Neuronal stem cell (in vitro differentiated cells): Measurements from ENCODE around the gene TNFRSF4.

ENCODE experiments used
- DNase-seq: peaks from one replicate; pipeline ENCODE4 v3.0.0-alpha.2; 2013; ENCODE audit warnings: low spot score
- H2AFZ ChIP-seq: one replicate; pipeline ENCODE4 v1.6.1; 2013; ENCODE audit warnings: mild to moderate bottlenecking, low read length, inconsistent platforms
- H2AK5ac ChIP-seq: 2 replicates; pipeline ENCODE4 v1.6.1; 2013; ENCODE audit warnings: low read depth, mild to moderate bottlenecking, inconsistent platforms, low read length, moderate library complexity, mixed read lengths
- H2BK120ac ChIP-seq: 2 replicates; pipeline ENCODE4 v1.6.1; 2013; ENCODE audit warnings: low read depth, mild to moderate bottlenecking, inconsistent platforms, low read length, moderate library complexity, mixed read lengths
- H2BK12ac ChIP-seq: one replicate; pipeline ENCODE4 v1.6.1; 2013; ENCODE audit warnings: low read length, inconsistent platforms
- H2BK15ac ChIP-seq: 2 replicates; pipeline ENCODE4 v1.6.1; 2013; ENCODE audit warnings: mild to moderate bottlenecking, low read length, inconsistent platforms, mixed read lengths
- H2BK5ac ChIP-seq: one replicate; pipeline ENCODE4 v1.6.1; 2013; ENCODE audit warnings: inconsistent platforms, mild to moderate bottlenecking, low read length, moderate library complexity
- H3K14ac ChIP-seq: one replicate; pipeline ENCODE4 v1.6.1; 2013; ENCODE audit warnings: low read length, inconsistent platforms
- H3K18ac ChIP-seq: 2 replicates; pipeline ENCODE4 v1.6.1; 2013; ENCODE audit warnings: low read length, inconsistent platforms
- H3K23ac ChIP-seq: 2 replicates; pipeline ENCODE4 v1.6.1; 2013; ENCODE audit warnings: low read depth, mild to moderate bottlenecking, mixed read lengths, low read length, inconsistent platforms; ENCODE audit not compliant: poor library complexity
- H3K27ac ChIP-seq: replicated peaks from 3 replicates; pipeline ENCODE4 v1.5.1; 2013; ENCODE audit warnings: low read length, inconsistent platforms
- H3K27me3 ChIP-seq, 3 experiments: 2 replicates each; pipeline ENCODE4 v1.6.1; 2013; ENCODE audit warnings: low read length in 3 of 3, mild to moderate bottlenecking in 2 of 3, inconsistent platforms in 1 of 3, low read depth in 1 of 3, mixed read lengths in 1 of 3, moderate library complexity in 1 of 3; ENCODE audit not compliant: control insufficient read depth in 3 of 3, insufficient read depth in 3 of 3
- H3K36me3 ChIP-seq, 2 donors: replicated peaks in 1 of 2; 2 replicates each; pipeline ENCODE4 v1.6.1; 2013; ENCODE audit warnings: low read length in 2 of 2; ENCODE audit not compliant: control insufficient read depth in 2 of 2, insufficient read depth in 2 of 2
- H3K4ac ChIP-seq: 2 replicates; pipeline ENCODE4 v1.6.1; 2013; ENCODE audit warnings: inconsistent platforms, mild to moderate bottlenecking, low read length, moderate library complexity
- H3K4me1 ChIP-seq, 2 donors: 1 replicate in 1 of 2; 2 replicates in 1 of 2; pipeline ENCODE4 v1.6.1; 2013; ENCODE audit warnings: low read length in 2 of 2, low read depth in 1 of 2; ENCODE audit not compliant: control insufficient read depth in 2 of 2, insufficient read depth in 1 of 2
- H3K4me2 ChIP-seq: one replicate; pipeline ENCODE4 v1.6.1; 2013; ENCODE audit warnings: mild to moderate bottlenecking, low read length, inconsistent platforms; ENCODE audit not compliant: insufficient read depth, poor library complexity, severe bottlenecking
- H3K4me3 ChIP-seq, 2 donors: 2 replicates each; pipeline ENCODE4 v1.5.1; 2013; ENCODE audit warnings: low read length in 2 of 2, mild to moderate bottlenecking in 2 of 2, inconsistent platforms in 1 of 2, moderate library complexity in 1 of 2
- H3K79me1 ChIP-seq: one replicate; pipeline ENCODE4 v1.6.1; 2013; ENCODE audit warnings: low read depth, mild to moderate bottlenecking, inconsistent platforms, low read length, moderate library complexity
- H3K9ac ChIP-seq: one replicate; pipeline ENCODE4 v1.6.1; 2013; ENCODE audit warnings: mild to moderate bottlenecking, low read depth, low read length, inconsistent platforms; ENCODE audit not compliant: poor library complexity
- H3K9me3 ChIP-seq, 2 donors: replicated peaks in 1 of 2; 2 replicates each; pipeline versions ENCODE3 to v1.6.1; 2013; ENCODE audit warnings: low read length in 2 of 2, mild to moderate bottlenecking in 2 of 2, inconsistent platforms in 1 of 2, low read depth in 1 of 2, mixed read lengths in 1 of 2, moderate library complexity in 1 of 2; ENCODE audit not compliant: control insufficient read depth in 2 of 2, insufficient read depth in 1 of 2
- H4K8ac ChIP-seq: one replicate; pipeline ENCODE4 v1.6.1; 2013; ENCODE audit warnings: low read depth, mild to moderate bottlenecking, inconsistent platforms, low read length, moderate library complexity
- H4K91ac ChIP-seq: one replicate; pipeline ENCODE4 v1.6.1; 2013; ENCODE audit warnings: low read length, low read depth, mild to moderate bottlenecking, inconsistent platforms; ENCODE audit not compliant: poor library complexity
- WGBS, 2 donors: extraction: QIAGEN DNeasy Blood & Tissue Kit; methylation state at CpG; one replicate each; pipeline ENCODE4 v1.1.7; 2013; ENCODE audit warnings: missing lambda C conversion rate in 2 of 2, mixed read lengths in 1 of 2; ENCODE audit not compliant: insufficient read length in 2 of 2, insufficient replicate concordance in 1 of 2; ENCODE audit errors: extremely low coverage in 2 of 2; 5-methylcytosine and 5-hydroxymethylcytosine counted together

Gene TNFRSF4

DNA sequence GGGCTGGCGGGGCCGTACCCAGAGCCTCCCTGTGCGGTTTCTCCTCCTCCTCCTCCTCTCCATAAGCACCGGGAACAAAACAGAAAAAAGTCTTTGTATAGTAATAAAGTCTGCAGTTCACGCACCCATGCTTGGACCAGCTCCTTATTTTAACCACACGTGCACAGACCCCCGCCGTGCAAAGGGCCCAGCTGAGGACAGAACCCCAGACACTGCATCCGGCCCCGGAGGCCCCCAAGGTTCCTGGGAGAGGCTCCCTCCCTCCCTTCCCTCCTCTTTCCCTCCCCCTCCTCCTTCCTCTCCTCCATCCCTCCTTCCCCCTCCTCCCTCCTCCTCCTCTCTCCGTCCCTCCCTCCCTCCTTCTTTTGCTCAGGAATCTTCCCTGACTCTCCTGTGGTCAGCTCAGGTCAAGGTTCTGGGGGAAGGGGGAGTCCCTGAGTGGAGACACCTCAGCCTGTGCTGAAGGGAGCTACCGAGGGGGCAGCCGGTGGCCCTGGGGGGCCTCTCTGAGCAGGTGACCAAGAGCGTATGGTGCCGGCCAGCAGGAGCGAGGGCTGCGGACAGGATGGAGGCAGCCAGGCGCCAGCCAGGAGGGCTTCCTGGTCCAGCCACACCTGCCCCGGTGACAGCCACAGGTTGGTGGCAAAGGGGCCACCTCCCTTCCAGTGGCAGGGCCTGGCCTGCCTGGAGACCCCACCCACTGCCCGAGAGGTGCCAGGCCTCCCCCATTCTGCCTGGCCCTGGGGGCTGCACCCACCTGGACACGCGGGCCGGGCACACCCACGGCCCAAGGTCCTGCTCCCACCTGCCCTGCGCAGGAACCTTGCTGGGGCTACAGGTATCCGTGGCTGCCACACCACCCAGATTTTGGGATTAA, 43.5 kb downstream of the TNFRSF4 start:
- H2BK5ac ChIP-seq: no peak overlapping the region
- H4K91ac ChIP-seq: no peak overlapping the region
- peak overlapping the region; percentile 49 for H2AFZ ChIP-seq
- H3K36me3 ChIP-seq: no peaks in the 10 kb centered on the region
- H2AK5ac ChIP-seq: peak overlapping the region; percentile 99
- H3K4me2 ChIP-seq: no peak overlapping the region
- no peak for DNase-seq
- no peaks in the 10 kb centered on the region for H3K79me1 ChIP-seq
- H3K9me3 ChIP-seq: peaks cover 0 to 3% of the 10 kb centered on the region in 2 donors
- peak overlapping the region; percentile 98 for H3K14ac ChIP-seq
- H4K8ac ChIP-seq: no peak overlapping the region
- H3K18ac ChIP-seq: peak overlapping the region; percentile 92
- H3K27me3 ChIP-seq: peaks cover 0 to 38% (median 2%) of the 10 kb centered on the region in 3 experiments
- peak overlapping the region; percentile 98 for H2BK15ac ChIP-seq
- no CpG with 5 or more reads among the region's 26 CpGs for WGBS, 2 donors
- H3K4me3 ChIP-seq: no peak overlapping the region
- H3K4me1 ChIP-seq: peaks cover 17 to 37% of the 10 kb centered on the region in 2 donors
- no peak overlapping the region for H3K27ac ChIP-seq
- peak overlapping the region; percentile 73 for H3K23ac ChIP-seq
- peak overlapping the region; percentile 94 for H2BK12ac ChIP-seq
- peak overlapping the region; percentile 84 for H3K4ac ChIP-seq
- H2BK120ac ChIP-seq: peak overlapping the region; percentile 97
- H3K9ac ChIP-seq: no peak overlapping the region

DNA sequence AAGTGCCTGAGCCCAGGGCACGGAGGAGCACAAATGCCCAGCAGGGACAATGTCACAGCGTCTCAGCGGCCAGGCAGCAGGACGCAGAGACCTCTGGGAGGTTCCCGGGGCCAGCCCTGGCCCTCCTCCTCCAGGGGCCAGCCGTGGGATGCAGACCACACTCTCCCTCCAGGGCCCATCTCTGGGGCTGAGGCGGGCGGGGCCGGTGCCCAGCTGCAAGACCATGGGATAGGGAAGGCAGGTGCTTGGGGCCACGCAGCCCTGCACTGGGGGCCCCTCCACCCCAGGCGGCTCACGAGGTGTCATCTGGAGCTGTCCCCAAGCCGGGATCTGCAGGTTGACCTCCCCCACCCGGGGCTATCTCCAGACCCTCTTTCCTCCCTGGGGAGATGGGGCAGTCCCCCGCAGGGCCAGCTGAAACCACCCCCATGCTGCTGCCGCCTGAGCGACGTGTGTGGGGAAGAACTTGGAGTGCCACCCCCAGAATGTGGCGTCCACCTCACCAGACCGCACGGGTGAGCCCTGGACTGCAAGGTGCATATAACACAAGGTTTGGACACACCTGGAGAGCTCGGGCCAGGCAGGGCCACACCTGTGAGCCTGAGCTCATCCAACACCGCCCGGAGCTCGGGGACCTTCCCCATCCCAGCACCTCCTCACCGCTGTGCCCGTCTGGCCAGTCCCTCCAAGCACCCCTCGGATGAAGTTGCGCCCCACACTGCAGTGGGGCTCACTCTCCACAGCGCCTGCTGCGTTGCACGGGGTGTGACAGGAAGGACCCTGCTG, 44.3 kb downstream of the TNFRSF4 start:
- no peak overlapping the region for H3K4me2 ChIP-seq
- peaks cover 0 to 33% (median 8%) of the 10 kb centered on the region in 3 experiments for H3K27me3 ChIP-seq
- no peaks in the 10 kb centered on the region for H3K36me3 ChIP-seq
- H3K14ac ChIP-seq: peak overlapping the region; percentile 98
- peak overlapping the region; percentile 90 for H2BK12ac ChIP-seq
- WGBS, 2 donors: no CpG with 5 or more reads among the region's 32 CpGs
- H3K18ac ChIP-seq: peak overlapping the region; percentile 92
- H3K4me1 ChIP-seq: peaks cover 20 to 37% of the 10 kb centered on the region in 2 donors
- H3K23ac ChIP-seq: peak overlapping the region; percentile 73
- H4K8ac ChIP-seq: peak overlapping the region; percentile 65
- H3K27ac ChIP-seq: no peak overlapping the region
- H3K9ac ChIP-seq: peak overlapping the region; percentile 44
- H2BK120ac ChIP-seq: peak overlapping the region; percentile 87
- H3K79me1 ChIP-seq: no peaks in the 10 kb centered on the region
- peak overlapping the region; percentile 98 for H2BK15ac ChIP-seq
- no peaks in the 10 kb centered on the region for H3K9me3 ChIP-seq
- H4K91ac ChIP-seq: no peak overlapping the region
- peak overlapping the region; percentile 39 for H2BK5ac ChIP-seq
- H3K4me3 ChIP-seq: no peak overlapping the region
- DNase-seq: no peak
- H3K4ac ChIP-seq: peak overlapping the region; percentile 84
- peak overlapping the region; percentile 49 for H2AFZ ChIP-seq
- peak overlapping the region; percentile 99 for H2AK5ac ChIP-seq

- Histone ChIP-seq H2BK15ac (peak overlapping the region; percentile 98), H2AFZ (no peak overlapping the region), H3K23ac (peak overlapping the region; percentile 31), H3K27ac (no peak overlapping the region), H3K18ac (peak overlapping the region; percentile 64), H4K91ac (no peak overlapping the region), H3K79me1 (no peaks in the 10 kb centered on the region), H3K36me3 (no peaks in the 10 kb centered on the region), H3K4me1 (peaks cover 15 to 33% of the 10 kb centered on the region in 2 donors), H3K4me3 (no peak overlapping the region), H3K4ac (no peak overlapping the region), H2BK120ac (no peak overlapping the region), H3K27me3 (peaks cover 0 to 30% (median 10%) of the 10 kb centered on the region in 3 experiments), H3K4me2 (no peak overlapping the region), H2AK5ac (peak overlapping the region; percentile 99), H2BK12ac (no peak overlapping the region), H2BK5ac (peak overlapping the region; percentile 39), H3K9ac (no peak overlapping the region), H3K9me3 (no peaks in the 10 kb centered on the region), H3K14ac (no peak overlapping the region), H4K8ac (no peak overlapping the region)
- no CpG with 5 or more reads among the region's 37 CpGs for WGBS, 2 donors
- DNase-seq: no peak
These were observed 45.2 kb downstream of the TNFRSF4 start for GRCh38 chr1:1168451-1169411.
